Measurements from ENCODE around the gene COQ5.

DNA sequence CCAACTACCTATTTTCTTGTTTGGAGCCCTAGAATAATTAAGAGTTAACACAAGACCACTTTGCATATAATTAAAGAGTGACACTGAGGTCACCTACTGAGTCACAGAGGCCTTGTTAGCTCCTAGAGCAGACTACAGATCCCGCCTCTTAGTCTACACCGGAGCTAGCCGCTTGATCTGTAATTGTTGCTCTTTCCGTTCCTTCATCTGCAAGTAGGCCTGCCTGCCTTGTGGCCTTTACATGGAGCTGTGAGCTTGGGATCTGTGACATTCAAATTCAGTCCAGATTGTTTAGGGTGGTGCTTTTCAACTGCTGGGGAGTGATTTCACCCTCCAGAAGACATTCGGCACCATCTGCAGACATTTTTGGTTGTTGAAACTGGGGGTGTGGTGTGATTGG lies 38.6 kb downstream of the COQ5 start:
- TF ChIP-seq, protein P1, sequence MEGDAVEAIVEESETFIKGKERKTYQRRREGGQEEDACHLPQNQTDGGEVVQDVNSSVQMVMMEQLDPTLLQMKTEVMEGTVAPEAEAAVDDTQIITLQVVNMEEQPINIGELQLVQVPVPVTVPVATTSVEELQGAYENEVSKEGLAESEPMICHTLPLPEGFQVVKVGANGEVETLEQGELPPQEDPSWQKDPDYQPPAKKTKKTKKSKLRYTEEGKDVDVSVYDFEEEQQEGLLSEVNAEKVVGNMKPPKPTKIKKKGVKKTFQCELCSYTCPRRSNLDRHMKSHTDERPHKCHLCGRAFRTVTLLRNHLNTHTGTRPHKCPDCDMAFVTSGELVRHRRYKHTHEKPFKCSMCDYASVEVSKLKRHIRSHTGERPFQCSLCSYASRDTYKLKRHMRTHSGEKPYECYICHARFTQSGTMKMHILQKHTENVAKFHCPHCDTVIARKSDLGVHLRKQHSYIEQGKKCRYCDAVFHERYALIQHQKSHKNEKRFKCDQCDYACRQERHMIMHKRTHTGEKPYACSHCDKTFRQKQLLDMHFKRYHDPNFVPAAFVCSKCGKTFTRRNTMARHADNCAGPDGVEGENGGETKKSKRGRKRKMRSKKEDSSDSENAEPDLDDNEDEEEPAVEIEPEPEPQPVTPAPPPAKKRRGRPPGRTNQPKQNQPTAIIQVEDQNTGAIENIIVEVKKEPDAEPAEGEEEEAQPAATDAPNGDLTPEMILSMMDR (IDR thresholded peaks at IDR 0.05): no peak
- TF ChIP-seq POLR2AphosphoS5 (IDR thresholded peaks at IDR 0.05): no peak
- TF ChIP-seq POLR2A (IDR thresholded peaks at IDR 0.05): no peak
- TF ChIP-seq EP300 (IDR thresholded peaks at IDR 0.05): no peak
